Measurements from ENCODE around the gene CENATAC. TPM values are rescaled to one million over a fixed set of nuclear protein-coding genes. Genes with fewer than 3 reads are reported as not detected.
A peak's percentile ranks its signal among the peaks of the same experiment; 100 is the strongest.

CENATAC gene
- total RNA-seq, 1 experiment from 2014 or later: 55.2 TPM

DNA sequence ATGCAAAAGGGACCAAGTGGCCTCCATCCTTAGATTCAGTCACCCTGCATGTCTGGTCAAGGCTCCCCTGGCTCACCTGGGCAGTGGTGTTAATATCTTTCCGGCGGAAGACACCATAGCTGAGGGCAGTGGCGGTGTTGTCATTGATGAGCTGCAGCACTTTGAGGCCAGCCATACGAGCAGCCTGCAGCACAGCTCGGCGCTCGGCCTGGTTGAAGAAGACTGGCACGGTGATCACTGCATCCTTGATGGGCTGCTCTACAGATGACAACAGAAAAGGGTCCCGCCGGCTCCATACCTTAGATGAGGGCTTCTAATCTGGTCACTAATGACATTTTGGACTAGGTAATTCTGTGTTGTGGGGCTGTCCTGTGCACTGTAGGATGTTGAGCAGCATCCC is 56.5 kb downstream of the CENATAC start:
- H3K27ac Mint-ChIP-seq: no peak overlapping the region

More for the DNA sequence above, 56.5 kb downstream of the CENATAC start:
- Histone ChIP-seq H3K4ac (ENCODE audit: low read depth, low read length) (no peak overlapping the region), H3K79me1 (ENCODE audit: insufficient read depth, low read depth, low read length, poor library complexity, severe bottlenecking) (peaks cover 13% of the 10 kb centered on the region), H3K4me2 (ENCODE audit: insufficient read depth, insufficient read length, low read length) (no peak overlapping the region), H3K56ac (ENCODE audit: insufficient read length, low read depth, low read length) (no peak overlapping the region), H2BK5ac (ENCODE audit: insufficient read length, low read length) (no peak overlapping the region), H3K27ac (ENCODE audit: insufficient read length, low read depth, low read length) (no peak overlapping the region), H2AK5ac (ENCODE audit: insufficient read length, low read length) (no peak overlapping the region), H2BK15ac (ENCODE audit: low read depth, low read length) (no peak overlapping the region), H3K23ac (ENCODE audit: insufficient read length, low read depth, low read length) (no peak overlapping the region), H4K20me1 (ENCODE audit: control insufficient read depth, insufficient read depth, insufficient read length) (no peaks in the 10 kb centered on the region), H4K5ac (ENCODE audit: insufficient read length, low read depth, low read length) (no peak overlapping the region), H3K18ac (ENCODE audit: insufficient read length, low read depth, low read length) (no peak overlapping the region), H2AFZ (ENCODE audit: low read length) (no peak overlapping the region), H2BK12ac (ENCODE audit: insufficient read length, low read depth, low read length) (no peak overlapping the region), H3K9ac (ENCODE audit: extremely low read depth, insufficient read length, low read length) (no peak overlapping the region), H3T11ph (ENCODE audit: low read length) (no peak overlapping the region), H3K79me2 (ENCODE audit: insufficient read depth, low read length) (peaks cover 10% of the 10 kb centered on the region), H2BK120ac (ENCODE audit: low read depth, low read length, poor library complexity, severe bottlenecking) (no peak overlapping the region), H3K14ac (ENCODE audit: insufficient read depth, low read length) (no peak overlapping the region), H3K23me2 (ENCODE audit: insufficient read length, low read depth, low read length, poor library complexity, severe bottlenecking) (peaks cover 6% of the 10 kb centered on the region), H2BK20ac (ENCODE audit: low read depth, low read length, poor library complexity, severe bottlenecking) (no peak overlapping the region), H3K4me1 (ENCODE audit: insufficient read depth, low read length) (no peaks in the 10 kb centered on the region; the same call in 1 of the 2 replicates), H4K91ac (ENCODE audit: insufficient read length, low read depth, low read length) (no peak overlapping the region), H3K9me3 (ENCODE audit: control insufficient read depth, low read depth, low read length) (no peaks in the 10 kb centered on the region), H3K27me3 (ENCODE audit: insufficient read depth, low read length) (0 out of 2 replicates have a peak, but pooled peaks cover 3% of the 10 kb centered on the region), H4K8ac (replicated peaks; ENCODE audit: insufficient read length, low read depth, low read length) (no peak overlapping the region)
- no peaks in the 10 kb centered on the region for H3K27me3 Mint-ChIP-seq (ENCODE audit: low read depth)
- H3K36me3 Mint-ChIP-seq (ENCODE audit: insufficient read depth in 1 of 3, low read depth in 3 of 3): peaks cover 66 to 69% (median 67%) of the 10 kb centered on the region in 3 experiments
- H3K4me1 Mint-ChIP-seq: peaks cover 13 to 22% of the 10 kb centered on the region in 2 experiments
- TF ChIP-seq, protein P1, sequence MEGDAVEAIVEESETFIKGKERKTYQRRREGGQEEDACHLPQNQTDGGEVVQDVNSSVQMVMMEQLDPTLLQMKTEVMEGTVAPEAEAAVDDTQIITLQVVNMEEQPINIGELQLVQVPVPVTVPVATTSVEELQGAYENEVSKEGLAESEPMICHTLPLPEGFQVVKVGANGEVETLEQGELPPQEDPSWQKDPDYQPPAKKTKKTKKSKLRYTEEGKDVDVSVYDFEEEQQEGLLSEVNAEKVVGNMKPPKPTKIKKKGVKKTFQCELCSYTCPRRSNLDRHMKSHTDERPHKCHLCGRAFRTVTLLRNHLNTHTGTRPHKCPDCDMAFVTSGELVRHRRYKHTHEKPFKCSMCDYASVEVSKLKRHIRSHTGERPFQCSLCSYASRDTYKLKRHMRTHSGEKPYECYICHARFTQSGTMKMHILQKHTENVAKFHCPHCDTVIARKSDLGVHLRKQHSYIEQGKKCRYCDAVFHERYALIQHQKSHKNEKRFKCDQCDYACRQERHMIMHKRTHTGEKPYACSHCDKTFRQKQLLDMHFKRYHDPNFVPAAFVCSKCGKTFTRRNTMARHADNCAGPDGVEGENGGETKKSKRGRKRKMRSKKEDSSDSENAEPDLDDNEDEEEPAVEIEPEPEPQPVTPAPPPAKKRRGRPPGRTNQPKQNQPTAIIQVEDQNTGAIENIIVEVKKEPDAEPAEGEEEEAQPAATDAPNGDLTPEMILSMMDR (conservative IDR thresholded peaks at IDR 0.05): no peak
- no CpG with 5 or more reads among the region's 10 CpGs for WGBS (ENCODE audit: extremely low coverage, insufficient read length, low lambda C conversion rate)
- H3K4me3 Mint-ChIP-seq: peak overlapping the region in 1 of 2 experiments; percentile 99; a peak in 1 of 5 replicates
- peaks cover 0 to 2% of the 10 kb centered on the region in 2 experiments; a peak in 3 of 5 replicates for H3K9me3 Mint-ChIP-seq
- no peak for DNase-seq
